HEK293 (cell line): ENCODE data around the gene SEMA6D.

Source experiments
- CTCF ChIA-PET: fragments of 350-600 bp; formaldehyde crosslinking; extraction: SDS; loops from one replicate; lab custom pipeline; 2021; ENCODE audit warnings: antibody characterized with exemption; lab: Yijun Ruan, JAX
- POLR2A ChIA-PET: fragments of 300-600 bp; formaldehyde crosslinking; extraction: SDS; loops from one replicate; lab custom pipeline; 2020; ENCODE audit warnings: antibody characterized with exemption, inconsistent platforms; lab: Yijun Ruan, JAX
- H3K27ac ChIP-seq: fragments of 200-500 bp; sonication (Bioruptor generic); 2 replicates; pipeline ENCODE4 v1.5.1; 2014; ENCODE audit warnings: low read depth, low read length, control low read depth, inconsistent platforms; ENCODE audit errors: extremely low read depth
- H3K36me3 ChIP-seq, 2 experiments: fragments of 200-500 bp in 1 of 2; sonication (Bioruptor generic) in 1 of 2; 1 replicate in 1 of 2; 2 replicates in 1 of 2; pipeline ENCODE4 v1.5.1; 2014 to 2017; ENCODE audit warnings: inconsistent platforms in 2 of 2, low read length in 2 of 2; ENCODE audit not compliant: control insufficient read depth in 2 of 2, insufficient read depth in 1 of 2
- H3K4me1 ChIP-seq: fragments of 200-500 bp; sonication (Bioruptor generic); 2 replicates; pipeline ENCODE4 v1.5.1; 2014; ENCODE audit warnings: mild to moderate bottlenecking, low read length, inconsistent platforms; ENCODE audit not compliant: control insufficient read depth, insufficient read depth
- H3K4me3 ChIP-seq: 2 replicates; pipeline ENCODE4 v1.5.1; 2011; ENCODE audit warnings: low read depth, mild to moderate bottlenecking, control low read depth, low read length, moderate library complexity
- H3K9me3 ChIP-seq: fragments of 200-500 bp; sonication (Bioruptor generic); 2 replicates; pipeline ENCODE4 v1.5.1; 2014; ENCODE audit warnings: low read depth, low read length, inconsistent platforms; ENCODE audit not compliant: control insufficient read depth, insufficient read depth
- IKZF3 ChIP-seq: fragments of 450-650 bp; IDR thresholded peaks from 2 replicates; pipeline ENCODE4 v1.5.0; 2018; ENCODE audit warnings: missing biosample characterization, mild to moderate bottlenecking, missing genetic modification characterization, moderate library complexity
- ZFP69B ChIP-seq: fragments of 450-650 bp; formaldehyde crosslinking; IDR thresholded peaks from 2 replicates; pipeline ENCODE4 v1.5.1; 2016; ENCODE audit warnings: missing biosample characterization, missing genetic modification characterization
- ZNF10 ChIP-seq: fragments of 450-650 bp; formaldehyde crosslinking; IDR thresholded peaks from 2 replicates; pipeline ENCODE4 v1.5.1; 2017; ENCODE audit warnings: missing biosample characterization, missing genetic modification characterization
- ZNF138 ChIP-seq: fragments of 450-650 bp; formaldehyde crosslinking; IDR thresholded peaks from 2 replicates; pipeline ENCODE4 v1.5.1; 2016; ENCODE audit warnings: missing biosample characterization, missing genetic modification characterization, borderline replicate concordance
- ZNF174 ChIP-seq: fragments of 450-650 bp; formaldehyde crosslinking; IDR thresholded peaks from 2 replicates; pipeline ENCODE4 v1.5.0; 2017; ENCODE audit warnings: missing biosample characterization, mild to moderate bottlenecking, missing genetic modification characterization
- ZNF366 ChIP-seq: fragments of 450-650 bp; formaldehyde crosslinking; conservative IDR thresholded peaks from 2 replicates; pipeline ENCODE4 v1.5.1; 2016; ENCODE audit warnings: missing biosample characterization, missing genetic modification characterization
- ZNF416 ChIP-seq: fragments of 450-650 bp; formaldehyde crosslinking; IDR thresholded peaks from 2 replicates; pipeline ENCODE4 v1.5.1; 2016; ENCODE audit warnings: missing biosample characterization, missing genetic modification characterization
- ZNF513 ChIP-seq: fragments of 450-650 bp; IDR thresholded peaks from 2 replicates; pipeline ENCODE4 v1.5.1; 2018; ENCODE audit warnings: missing biosample characterization, missing genetic modification characterization
- ZNF548 ChIP-seq: fragments of 450-650 bp; formaldehyde crosslinking; IDR thresholded peaks from 2 replicates; pipeline ENCODE4 v1.5.1; 2016; ENCODE audit warnings: missing biosample characterization, missing genetic modification characterization
- ZNF571 ChIP-seq: fragments of 450-650 bp; formaldehyde crosslinking; IDR thresholded peaks from 2 replicates; pipeline ENCODE4 v1.5.0; 2017; ENCODE audit warnings: missing biosample characterization, missing genetic modification characterization
- ZNF621 ChIP-seq: fragments of 450-650 bp; formaldehyde crosslinking; IDR thresholded peaks from 2 replicates; pipeline ENCODE4 v1.5.1; 2017; ENCODE audit warnings: missing biosample characterization, missing genetic modification characterization
- ZNF654 ChIP-seq: fragments of 450-650 bp; formaldehyde crosslinking; IDR thresholded peaks from 2 replicates; pipeline ENCODE4 v1.5.1; 2016; ENCODE audit warnings: low read depth, missing biosample characterization, missing genetic modification characterization
- TF ChIP-seq, protein P1 (sequence below): fragments of 450-650 bp; formaldehyde crosslinking; IDR thresholded peaks from 2 replicates; pipeline ENCODE4 v1.5.1; 2016; ENCODE audit warnings: missing biosample characterization, missing genetic modification characterization
- TF ChIP-seq, protein P2 (sequence below): fragments of 450-650 bp; formaldehyde crosslinking; IDR thresholded peaks from 2 replicates; pipeline ENCODE4 v1.5.1; 2017; ENCODE audit warnings: missing biosample characterization, missing genetic modification characterization
- TF ChIP-seq, protein P3 (sequence below): fragments of 450-650 bp; formaldehyde crosslinking; IDR thresholded peaks from 2 replicates; pipeline ENCODE4 v1.5.1; 2016; ENCODE audit warnings: missing biosample characterization, missing genetic modification characterization, low read depth
- TF ChIP-seq, protein P4 (sequence below): IDR thresholded peaks from 2 replicates; pipeline ENCODE4 v1.6.1; 2011; ENCODE audit warnings: mild to moderate bottlenecking, low read depth, low read length, borderline replicate concordance

Gene SEMA6D

GRCh38 chr15:47689660-47690059 is 27.6 kb upstream of the SEMA6D start:
- no peaks in the 10 kb centered on the region for H3K4me1 ChIP-seq
- CTCF ChIA-PET = no interaction called here
- POLR2A ChIA-PET = no interaction called here
- H3K4me3 ChIP-seq = no peak overlapping the region
- H3K9me3 ChIP-seq = no peaks in the 10 kb centered on the region
- no peak for TF ChIP-seq ZNF174 (tag by site-specific recombination)
- TF ChIP-seq, protein P1, sequence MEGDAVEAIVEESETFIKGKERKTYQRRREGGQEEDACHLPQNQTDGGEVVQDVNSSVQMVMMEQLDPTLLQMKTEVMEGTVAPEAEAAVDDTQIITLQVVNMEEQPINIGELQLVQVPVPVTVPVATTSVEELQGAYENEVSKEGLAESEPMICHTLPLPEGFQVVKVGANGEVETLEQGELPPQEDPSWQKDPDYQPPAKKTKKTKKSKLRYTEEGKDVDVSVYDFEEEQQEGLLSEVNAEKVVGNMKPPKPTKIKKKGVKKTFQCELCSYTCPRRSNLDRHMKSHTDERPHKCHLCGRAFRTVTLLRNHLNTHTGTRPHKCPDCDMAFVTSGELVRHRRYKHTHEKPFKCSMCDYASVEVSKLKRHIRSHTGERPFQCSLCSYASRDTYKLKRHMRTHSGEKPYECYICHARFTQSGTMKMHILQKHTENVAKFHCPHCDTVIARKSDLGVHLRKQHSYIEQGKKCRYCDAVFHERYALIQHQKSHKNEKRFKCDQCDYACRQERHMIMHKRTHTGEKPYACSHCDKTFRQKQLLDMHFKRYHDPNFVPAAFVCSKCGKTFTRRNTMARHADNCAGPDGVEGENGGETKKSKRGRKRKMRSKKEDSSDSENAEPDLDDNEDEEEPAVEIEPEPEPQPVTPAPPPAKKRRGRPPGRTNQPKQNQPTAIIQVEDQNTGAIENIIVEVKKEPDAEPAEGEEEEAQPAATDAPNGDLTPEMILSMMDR = no peak
- TF ChIP-seq, protein P2, sequence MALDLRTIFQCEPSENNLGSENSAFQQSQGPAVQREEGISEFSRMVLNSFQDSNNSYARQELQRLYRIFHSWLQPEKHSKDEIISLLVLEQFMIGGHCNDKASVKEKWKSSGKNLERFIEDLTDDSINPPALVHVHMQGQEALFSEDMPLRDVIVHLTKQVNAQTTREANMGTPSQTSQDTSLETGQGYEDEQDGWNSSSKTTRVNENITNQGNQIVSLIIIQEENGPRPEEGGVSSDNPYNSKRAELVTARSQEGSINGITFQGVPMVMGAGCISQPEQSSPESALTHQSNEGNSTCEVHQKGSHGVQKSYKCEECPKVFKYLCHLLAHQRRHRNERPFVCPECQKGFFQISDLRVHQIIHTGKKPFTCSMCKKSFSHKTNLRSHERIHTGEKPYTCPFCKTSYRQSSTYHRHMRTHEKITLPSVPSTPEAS (tag by site-specific recombination) = no peak
- TF ChIP-seq, protein P3, sequence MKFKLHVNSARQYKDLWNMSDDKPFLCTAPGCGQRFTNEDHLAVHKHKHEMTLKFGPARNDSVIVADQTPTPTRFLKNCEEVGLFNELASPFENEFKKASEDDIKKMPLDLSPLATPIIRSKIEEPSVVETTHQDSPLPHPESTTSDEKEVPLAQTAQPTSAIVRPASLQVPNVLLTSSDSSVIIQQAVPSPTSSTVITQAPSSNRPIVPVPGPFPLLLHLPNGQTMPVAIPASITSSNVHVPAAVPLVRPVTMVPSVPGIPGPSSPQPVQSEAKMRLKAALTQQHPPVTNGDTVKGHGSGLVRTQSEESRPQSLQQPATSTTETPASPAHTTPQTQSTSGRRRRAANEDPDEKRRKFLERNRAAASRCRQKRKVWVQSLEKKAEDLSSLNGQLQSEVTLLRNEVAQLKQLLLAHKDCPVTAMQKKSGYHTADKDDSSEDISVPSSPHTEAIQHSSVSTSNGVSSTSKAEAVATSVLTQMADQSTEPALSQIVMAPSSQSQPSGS (tag by site-specific recombination) = no peak
- TF ChIP-seq ZNF416 (tag by site-specific recombination) = no peak
- TF ChIP-seq ZNF621 (tag by site-specific recombination) = no peak
- no peaks in the 10 kb centered on the region for H3K36me3 ChIP-seq
- no peak overlapping the region for H3K27ac ChIP-seq

- no peak for TF ChIP-seq ZNF621 (tag by site-specific recombination)
- TF ChIP-seq ZFP69B (tag by site-specific recombination) = no peak
- TF ChIP-seq ZNF10 (tag by site-specific recombination) = no peak
- no peak for TF ChIP-seq ZNF571 (tag by site-specific recombination)
- no peak for TF ChIP-seq IKZF3 (tag by site-specific recombination)
- TF ChIP-seq ZNF366 (tag by site-specific recombination) = no peak
- TF ChIP-seq ZNF654 = no peak
- no peak for TF ChIP-seq ZNF513
- TF ChIP-seq ZNF548 (tag by site-specific recombination) = no peak
- TF ChIP-seq, protein P4, sequence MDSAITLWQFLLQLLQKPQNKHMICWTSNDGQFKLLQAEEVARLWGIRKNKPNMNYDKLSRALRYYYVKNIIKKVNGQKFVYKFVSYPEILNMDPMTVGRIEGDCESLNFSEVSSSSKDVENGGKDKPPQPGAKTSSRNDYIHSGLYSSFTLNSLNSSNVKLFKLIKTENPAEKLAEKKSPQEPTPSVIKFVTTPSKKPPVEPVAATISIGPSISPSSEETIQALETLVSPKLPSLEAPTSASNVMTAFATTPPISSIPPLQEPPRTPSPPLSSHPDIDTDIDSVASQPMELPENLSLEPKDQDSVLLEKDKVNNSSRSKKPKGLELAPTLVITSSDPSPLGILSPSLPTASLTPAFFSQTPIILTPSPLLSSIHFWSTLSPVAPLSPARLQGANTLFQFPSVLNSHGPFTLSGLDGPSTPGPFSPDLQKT = no peak
- TF ChIP-seq ZNF138 (tag by site-specific recombination) = no peak
- H3K4me3 ChIP-seq = no peak overlapping the region
- POLR2A ChIA-PET = no interaction called here
- no peak overlapping the region for H3K27ac ChIP-seq
- H3K4me1 ChIP-seq = no peaks in the 10 kb centered on the region
- CTCF ChIA-PET = interaction anchor here (0.6 kb wide), 1 partner anchor 609 kb away, joined by 3 read pairs; no protein-coding TSS in a partner anchor
- no peaks in the 10 kb centered on the region for H3K9me3 ChIP-seq
- no peaks in the 10 kb centered on the region for H3K36me3 ChIP-seq
These were observed 25.4 kb upstream of the SEMA6D start for GRCh38 chr15:47691882-47692281.
